Endothelial cell of umbilical vein (primary cell): ENCODE results near the gene PEX5.

Experiments used
- EZH2 ChIP-seq: IDR thresholded peaks from 2 replicates; pipeline ENCODE4 v1.6.1; 2012; ENCODE audit warnings: borderline replicate concordance, low read depth, mild to moderate bottlenecking, moderate library complexity, low read length, inconsistent platforms; ENCODE audit not compliant: severe bottlenecking
- JUN ChIP-seq: IDR thresholded peaks from 2 replicates; pipeline ENCODE4 v1.6.1; 2011; ENCODE audit warnings: borderline replicate concordance, low read depth; ENCODE audit not compliant: insufficient read length, insufficient read depth
- MYC ChIP-seq: IDR thresholded peaks from one replicate; pipeline ENCODE4 v1.6.1; 2011; ENCODE audit warnings: mild to moderate bottlenecking, low read depth, low read length
- POLR2A ChIP-seq: IDR thresholded peaks from 2 replicates; pipeline ENCODE4 v1.6.1; 2012; ENCODE audit warnings: low read depth, mild to moderate bottlenecking, control low read depth, low read length
- POLR2AphosphoS5 ChIP-seq: IDR thresholded peaks from 2 replicates; pipeline ENCODE4 v1.6.1; 2012; ENCODE audit warnings: low read depth, mild to moderate bottlenecking, control low read depth, low read length, moderate library complexity; ENCODE audit not compliant: insufficient read depth
- TF ChIP-seq, protein P1 (sequence below), 2 donors: IDR thresholded peaks; 1 replicate in 1 of 2; 2 replicates in 1 of 2; pipeline ENCODE4 v1.5.1; 2011; ENCODE audit warnings: low read length in 2 of 2, mild to moderate bottlenecking in 2 of 2, moderate library complexity in 2 of 2, control low read depth in 1 of 2, inconsistent platforms in 1 of 2, low read depth in 1 of 2; ENCODE audit not compliant: insufficient read depth in 1 of 2; ENCODE audit errors: extremely low read depth in 1 of 2

DNA sequence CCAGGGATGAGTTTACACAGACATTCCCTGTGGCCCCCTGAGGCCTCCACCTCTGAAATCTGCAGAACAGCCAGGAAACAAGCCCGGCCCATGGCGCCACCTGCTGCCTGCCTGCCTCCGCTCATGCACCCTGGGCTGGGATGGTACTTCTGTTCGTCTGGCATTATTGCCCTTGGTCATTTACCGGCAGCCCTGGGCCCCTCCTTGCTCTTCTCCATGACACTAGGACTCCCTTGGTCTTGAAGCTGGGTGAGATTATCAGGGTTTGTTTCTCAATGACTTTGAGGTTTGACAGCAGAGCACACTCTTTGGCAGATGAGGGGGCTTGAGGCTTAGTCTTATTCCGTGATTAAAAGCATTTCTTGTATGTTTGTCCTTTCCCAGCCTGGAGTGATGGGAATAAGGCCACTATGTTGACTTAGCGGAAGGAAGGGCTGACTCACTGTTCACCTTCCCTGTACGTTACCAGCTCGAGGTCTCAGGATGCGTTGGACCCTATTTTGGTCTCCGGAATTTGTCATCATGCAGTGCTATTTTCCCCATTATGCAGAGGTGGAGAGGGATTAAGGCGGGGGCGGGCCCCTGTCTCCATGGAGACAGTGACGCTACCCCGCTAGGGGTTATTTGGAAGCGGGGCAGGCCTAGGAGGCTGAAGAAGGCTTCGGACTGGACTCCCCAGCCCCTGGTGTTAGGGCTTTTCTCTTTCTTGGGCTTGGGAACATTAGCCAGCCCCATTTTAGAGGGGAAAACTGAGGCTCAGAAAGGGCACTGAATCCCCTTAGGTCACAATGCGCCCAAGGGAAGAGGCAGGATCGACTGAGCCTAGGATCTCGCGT lies 706 bp upstream of the PEX5 start:
- TF ChIP-seq, protein P1, sequence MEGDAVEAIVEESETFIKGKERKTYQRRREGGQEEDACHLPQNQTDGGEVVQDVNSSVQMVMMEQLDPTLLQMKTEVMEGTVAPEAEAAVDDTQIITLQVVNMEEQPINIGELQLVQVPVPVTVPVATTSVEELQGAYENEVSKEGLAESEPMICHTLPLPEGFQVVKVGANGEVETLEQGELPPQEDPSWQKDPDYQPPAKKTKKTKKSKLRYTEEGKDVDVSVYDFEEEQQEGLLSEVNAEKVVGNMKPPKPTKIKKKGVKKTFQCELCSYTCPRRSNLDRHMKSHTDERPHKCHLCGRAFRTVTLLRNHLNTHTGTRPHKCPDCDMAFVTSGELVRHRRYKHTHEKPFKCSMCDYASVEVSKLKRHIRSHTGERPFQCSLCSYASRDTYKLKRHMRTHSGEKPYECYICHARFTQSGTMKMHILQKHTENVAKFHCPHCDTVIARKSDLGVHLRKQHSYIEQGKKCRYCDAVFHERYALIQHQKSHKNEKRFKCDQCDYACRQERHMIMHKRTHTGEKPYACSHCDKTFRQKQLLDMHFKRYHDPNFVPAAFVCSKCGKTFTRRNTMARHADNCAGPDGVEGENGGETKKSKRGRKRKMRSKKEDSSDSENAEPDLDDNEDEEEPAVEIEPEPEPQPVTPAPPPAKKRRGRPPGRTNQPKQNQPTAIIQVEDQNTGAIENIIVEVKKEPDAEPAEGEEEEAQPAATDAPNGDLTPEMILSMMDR (IDR thresholded peaks at IDR 0.05; ENCODE audit: extremely low read depth in 1 of 2, insufficient read depth in 1 of 2, low read depth in 1 of 2, low read length in 2 of 2): peak; percentile 87 to 88
- TF ChIP-seq POLR2A (no peak), POLR2AphosphoS5 (peak; percentile 89), MYC (peak; percentile 43), EZH2 (no peak), JUN (peak; percentile 96)
